ENCODE results near the gene ZNF491.

- no peak for TF ChIP-seq YY1 (IDR thresholded peaks at IDR 0.05; ENCODE audit: insufficient read depth, insufficient read length)
- no peak for TF ChIP-seq ZNF274 (IDR thresholded peaks at IDR 0.05; ENCODE audit: low read depth, low read length)
- TF ChIP-seq SUZ12 (IDR thresholded peaks at IDR 0.05; ENCODE audit: extremely low read depth, insufficient read depth, insufficient read length), result no peak
These were observed 34.7 kb upstream of the ZNF491 start for GRCh38 chr19:11763611-11764010.
